ENCODE data around the gene ANO1.

Gene ANO1

GRCh38 chr11:70074746-70075145 is 3.4 kb upstream of the ANO1 start:
- no peak for DNase-seq

- DNase-seq = no peak
These were observed 2.3 kb upstream of the ANO1 start for GRCh38 chr11:70075836-70076235.

- DNase-seq = no peak
These were observed 1.6 kb upstream of the ANO1 start for GRCh38 chr11:70076461-70076931.

GRCh38 chr11:70077411-70078094 is 564 bp upstream of the ANO1 start:
- DNase-seq = no peak

GRCh38 chr11:70078781-70079616 is 882 bp downstream of the ANO1 start:
- no peak for DNase-seq

- DNase-seq = no peak
These were observed 1.6 kb downstream of the ANO1 start for GRCh38 chr11:70079691-70080090.

- DNase-seq = no peak
These were observed 2.6 kb downstream of the ANO1 start for GRCh38 chr11:70080763-70081162.

GRCh38 chr11:70082829-70083228 is 4.7 kb downstream of the ANO1 start:
- no peak for DNase-seq

- no peak for DNase-seq
These were observed 6.2 kb downstream of the ANO1 start for GRCh38 chr11:70084046-70084984.

GRCh38 chr11:70085815-70086769 is 8.0 kb downstream of the ANO1 start:
- DNase-seq = no peak

GRCh38 chr11:70087446-70088167 is 9.5 kb downstream of the ANO1 start:
- no peak for DNase-seq

GRCh38 chr11:70088735-70089250 is 10.7 kb downstream of the ANO1 start:
- no peak for DNase-seq

GRCh38 chr11:70089631-70090030 is 11.5 kb downstream of the ANO1 start:
- no peak for DNase-seq

- no peak for DNase-seq
These were observed 12.9 kb downstream of the ANO1 start for GRCh38 chr11:70090961-70091381.

- DNase-seq = no peak
These were observed 13.5 kb downstream of the ANO1 start for GRCh38 chr11:70091638-70092037.

GRCh38 chr11:70092959-70093715 is 15.0 kb downstream of the ANO1 start:
- DNase-seq = no peak

- DNase-seq = no peak
These were observed 17.6 kb downstream of the ANO1 start for GRCh38 chr11:70095541-70096252.

- DNase-seq = no peak
These were observed 19.9 kb downstream of the ANO1 start for GRCh38 chr11:70097783-70098563.

GRCh38 chr11:70098936-70099335 is 20.8 kb downstream of the ANO1 start:
- no peak for DNase-seq
